Breast epithelium (tissue), 3 donors: ENCODE results near the gene PTOV1.

ENCODE experiments used
- CTCF ChIP-seq, 3 donors: fragments of 450-650 bp; IDR thresholded peaks; one replicate each; pipeline ENCODE4 v1.5.1; 2016 to 2017; ENCODE audit warnings: antibody characterized with exemption in 3 of 3, mild to moderate bottlenecking in 3 of 3, moderate library complexity in 3 of 3
- POLR2A ChIP-seq: fragments of 450-650 bp; IDR thresholded peaks from one replicate; pipeline ENCODE4 v1.6.1; 2016; ENCODE audit warnings: antibody characterized with exemption, mild to moderate bottlenecking, moderate library complexity

GRCh38 chr19:49851456-49852259 is 699 bp downstream of the PTOV1 start:
- TF ChIP-seq CTCF (IDR thresholded peaks at IDR 0.05) (no peak), POLR2A (no peak)
